ENCODE data around the gene CHRNA1. TPM values are rescaled to one million over a fixed set of nuclear protein-coding genes. Genes with fewer than 3 reads are reported as not detected.
A peak's percentile ranks its signal among the peaks of the same experiment; 100 is the strongest.

CHRNA1 gene
- polyA plus RNA-seq, 4 donors = 0.27 to 0.64 TPM; not detected in 2

- no peak overlapping the region for H3K4me3 ChIP-seq (ENCODE audit: low read depth in 1 of 3, low read length in 3 of 3)
- no peak overlapping the region for H3K27ac ChIP-seq (ENCODE audit: low read depth in 1 of 3, low read length in 2 of 3)
- H3K9me3 ChIP-seq (ENCODE audit: control insufficient read depth in 2 of 2, insufficient read depth in 1 of 2, low read depth in 1 of 2, low read length in 1 of 2) = no peaks in the 10 kb centered on the region
- H3K4me1 ChIP-seq (ENCODE audit: control insufficient read depth in 3 of 3, insufficient read depth in 2 of 3, low read depth in 1 of 3, low read length in 2 of 3) = no peaks in the 10 kb centered on the region
- FAIRE-seq (no peak), DNase-seq (no peak)
- H3K36me3 ChIP-seq (ENCODE audit: control insufficient read depth in 3 of 3, insufficient read depth in 2 of 3, low read depth in 1 of 3, low read length in 3 of 3) = no peaks in the 10 kb centered on the region
- no peaks in the 10 kb centered on the region for H3K27me3 ChIP-seq (ENCODE audit: control insufficient read depth in 3 of 3, insufficient read depth in 3 of 3, low read length in 3 of 3)
- 89 to 93% (median 90%) methylated on average over 5 of the region's 5 CpGs for WGBS, 3 donors
Observed at GRCh38 chr2:174745142-174745541, 19.1 kb downstream of the CHRNA1 start.

GRCh38 chr2:174744111-174744510 is 20.2 kb downstream of the CHRNA1 start:
- H3K9me3 ChIP-seq (ENCODE audit: control insufficient read depth in 2 of 2, insufficient read depth in 1 of 2, low read depth in 1 of 2, low read length in 1 of 2) = no peaks in the 10 kb centered on the region
- WGBS, 3 donors = 83 to 89% (median 89%) methylated on average over 2 of the region's 2 CpGs
- H3K36me3 ChIP-seq (ENCODE audit: control insufficient read depth in 3 of 3, insufficient read depth in 2 of 3, low read depth in 1 of 3, low read length in 3 of 3) = no peaks in the 10 kb centered on the region
- no peaks in the 10 kb centered on the region for H3K27me3 ChIP-seq (ENCODE audit: control insufficient read depth in 3 of 3, insufficient read depth in 3 of 3, low read length in 3 of 3)
- H3K4me3 ChIP-seq (ENCODE audit: low read depth in 1 of 3, low read length in 3 of 3) = no peak overlapping the region
- no peak overlapping the region for H3K27ac ChIP-seq (ENCODE audit: low read depth in 1 of 3, low read length in 2 of 3)
- FAIRE-seq (no peak), DNase-seq (no peak)
- no peaks in the 10 kb centered on the region for H3K4me1 ChIP-seq (ENCODE audit: control insufficient read depth in 3 of 3, insufficient read depth in 2 of 3, low read depth in 1 of 3, low read length in 2 of 3)

- FAIRE-seq (no peak), DNase-seq (no peak)
- Histone ChIP-seq H3K9me3 (ENCODE audit: control insufficient read depth in 2 of 2, insufficient read depth in 1 of 2, low read depth in 1 of 2, low read length in 1 of 2) (no peaks in the 10 kb centered on the region), H3K4me1 (ENCODE audit: control insufficient read depth in 3 of 3, insufficient read depth in 2 of 3, low read depth in 1 of 3, low read length in 2 of 3) (no peaks in the 10 kb centered on the region), H3K4me3 (ENCODE audit: low read depth in 1 of 3, low read length in 3 of 3) (no peak overlapping the region), H3K27ac (ENCODE audit: low read depth in 1 of 3, low read length in 2 of 3) (no peak overlapping the region), H3K36me3 (ENCODE audit: control insufficient read depth in 3 of 3, insufficient read depth in 2 of 3, low read depth in 1 of 3, low read length in 3 of 3) (no peaks in the 10 kb centered on the region), H3K27me3 (ENCODE audit: control insufficient read depth in 3 of 3, insufficient read depth in 3 of 3, low read length in 3 of 3) (peaks cover 0 to 2% (median 0%) of the 10 kb centered on the region in 3 donors)
- 89 to 92% (median 91%) methylated on average over 3 of the region's 3 CpGs for WGBS, 3 donors
Observed at GRCh38 chr2:174740721-174741120, 23.6 kb downstream of the CHRNA1 start.

- no peaks in the 10 kb centered on the region for H3K36me3 ChIP-seq (ENCODE audit: control insufficient read depth in 3 of 3, insufficient read depth in 2 of 3, low read depth in 1 of 3, low read length in 3 of 3)
- peaks cover 0 to 2% (median 0%) of the 10 kb centered on the region in 3 donors for H3K27me3 ChIP-seq (ENCODE audit: control insufficient read depth in 3 of 3, insufficient read depth in 3 of 3, low read length in 3 of 3)
- WGBS, 3 donors = 76 to 81% (median 76%) methylated on average over 4 of the region's 4 CpGs
- DNase-seq = no peak
- H3K27ac ChIP-seq (ENCODE audit: low read depth in 1 of 3, low read length in 2 of 3) = no peak overlapping the region
- no peaks in the 10 kb centered on the region for H3K9me3 ChIP-seq (ENCODE audit: control insufficient read depth in 2 of 2, insufficient read depth in 1 of 2, low read depth in 1 of 2, low read length in 1 of 2)
- H3K4me3 ChIP-seq (ENCODE audit: low read depth in 1 of 3, low read length in 3 of 3) = no peak overlapping the region
- H3K4me1 ChIP-seq (ENCODE audit: control insufficient read depth in 3 of 3, insufficient read depth in 2 of 3, low read depth in 1 of 3, low read length in 2 of 3) = no peaks in the 10 kb centered on the region
- no peak for FAIRE-seq
Observed at GRCh38 chr2:174738841-174739240, 25.4 kb downstream of the CHRNA1 start.

GRCh38 chr2:174731546-174731945 is 32.7 kb downstream of the CHRNA1 start:
- 80 to 86% (median 84%) methylated on average over 7 of the region's 7 CpGs for WGBS, 3 donors
- Histone ChIP-seq H3K4me3 (ENCODE audit: low read depth in 1 of 3, low read length in 3 of 3) (no peak overlapping the region), H3K36me3 (ENCODE audit: control insufficient read depth in 3 of 3, insufficient read depth in 2 of 3, low read depth in 1 of 3, low read length in 3 of 3) (no peaks in the 10 kb centered on the region), H3K4me1 (ENCODE audit: control insufficient read depth in 3 of 3, insufficient read depth in 2 of 3, low read depth in 1 of 3, low read length in 2 of 3) (peaks cover 0 to 6% (median 0%) of the 10 kb centered on the region in 3 donors), H3K27ac (ENCODE audit: low read depth in 1 of 3, low read length in 2 of 3) (no peak overlapping the region), H3K27me3 (ENCODE audit: control insufficient read depth in 3 of 3, insufficient read depth in 3 of 3, low read length in 3 of 3) (peaks cover 0 to 38% (median 6%) of the 10 kb centered on the region in 3 donors), H3K9me3 (ENCODE audit: control insufficient read depth in 2 of 2, insufficient read depth in 1 of 2, low read depth in 1 of 2, low read length in 1 of 2) (no peaks in the 10 kb centered on the region)
- no peak for DNase-seq
- no peak for FAIRE-seq

DNA sequence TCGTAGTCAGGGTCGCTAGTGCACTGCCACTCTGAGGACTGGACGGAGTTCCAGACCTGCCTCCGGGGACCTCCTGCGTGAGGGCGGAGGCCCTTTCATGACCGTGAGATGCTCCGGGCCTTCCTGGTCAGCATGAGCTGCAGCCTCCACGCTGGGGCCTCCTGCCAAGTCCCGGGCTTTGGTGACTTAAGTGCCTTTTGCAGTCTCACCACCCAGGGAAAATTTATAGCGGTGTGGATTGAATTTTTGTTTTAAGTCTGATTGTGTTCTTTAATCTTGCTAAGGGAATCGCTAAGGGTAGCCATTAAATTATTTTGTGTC is 33.6 kb downstream of the CHRNA1 start:
- Histone ChIP-seq H3K27ac (ENCODE audit: low read depth in 1 of 3, low read length in 2 of 3) (no peak overlapping the region), H3K4me3 (ENCODE audit: low read depth in 1 of 3, low read length in 3 of 3) (no peak overlapping the region), H3K4me1 (ENCODE audit: control insufficient read depth in 3 of 3, insufficient read depth in 2 of 3, low read depth in 1 of 3, low read length in 2 of 3) (peaks cover 0 to 6% (median 0%) of the 10 kb centered on the region in 3 donors), H3K36me3 (ENCODE audit: control insufficient read depth in 3 of 3, insufficient read depth in 2 of 3, low read depth in 1 of 3, low read length in 3 of 3) (no peaks in the 10 kb centered on the region), H3K9me3 (ENCODE audit: control insufficient read depth in 2 of 2, insufficient read depth in 1 of 2, low read depth in 1 of 2, low read length in 1 of 2) (no peaks in the 10 kb centered on the region), H3K27me3 (ENCODE audit: control insufficient read depth in 3 of 3, insufficient read depth in 3 of 3, low read length in 3 of 3) (peaks cover 0 to 38% (median 6%) of the 10 kb centered on the region in 3 donors)
- DNase-seq (no peak), FAIRE-seq (no peak)
- WGBS, 3 donors = 79 to 85% (median 82%) methylated on average over 12 of the region's 12 CpGs

- Histone ChIP-seq H3K36me3 (ENCODE audit: control insufficient read depth in 3 of 3, insufficient read depth in 2 of 3, low read depth in 1 of 3, low read length in 3 of 3) (no peaks in the 10 kb centered on the region), H3K27ac (ENCODE audit: low read depth in 1 of 3, low read length in 2 of 3) (no peak overlapping the region), H3K4me1 (ENCODE audit: control insufficient read depth in 3 of 3, insufficient read depth in 2 of 3, low read depth in 1 of 3, low read length in 2 of 3) (peaks cover 0 to 6% (median 0%) of the 10 kb centered on the region in 3 donors), H3K9me3 (ENCODE audit: control insufficient read depth in 2 of 2, insufficient read depth in 1 of 2, low read depth in 1 of 2, low read length in 1 of 2) (no peaks in the 10 kb centered on the region), H3K4me3 (ENCODE audit: low read depth in 1 of 3, low read length in 3 of 3) (peak overlapping the region in 2 of 3 donors; percentile 12 to 33), H3K27me3 (ENCODE audit: control insufficient read depth in 3 of 3, insufficient read depth in 3 of 3, low read length in 3 of 3) (peaks cover 0 to 38% (median 6%) of the 10 kb centered on the region in 3 donors)
- DNase-seq = peak in 1 of 2 donors; percentile 19
- FAIRE-seq = no peak
- 6 to 12% (median 11%) methylated on average over 58 to 59 of the region's 59 CpGs for WGBS, 3 donors
Observed at GRCh38 chr2:174729797-174730697, 34.2 kb downstream of the CHRNA1 start.

DNA sequence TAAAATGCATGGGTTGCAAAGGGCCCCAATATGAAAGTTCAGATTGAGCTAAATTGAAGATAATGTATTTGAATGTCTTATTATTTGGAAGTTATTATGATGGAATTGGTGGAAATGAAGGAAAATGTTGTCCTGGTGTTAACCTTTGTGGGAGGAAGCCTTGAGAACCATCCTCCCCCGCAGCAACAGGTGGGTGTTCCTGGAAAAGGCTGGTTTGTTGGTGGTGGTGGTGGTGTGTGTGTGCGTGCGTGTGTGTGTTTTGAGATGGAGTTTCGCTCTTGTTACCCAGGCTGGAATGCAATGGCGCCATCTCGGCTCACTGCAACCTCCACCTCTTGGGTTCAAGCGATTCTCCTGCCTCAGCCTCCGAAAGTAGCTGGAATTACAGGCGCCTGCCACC is 36.2 kb downstream of the CHRNA1 start:
- Histone ChIP-seq H3K27ac (ENCODE audit: low read depth in 1 of 3, low read length in 2 of 3) (no peak overlapping the region), H3K4me3 (ENCODE audit: low read depth in 1 of 3, low read length in 3 of 3) (no peak overlapping the region), H3K9me3 (ENCODE audit: control insufficient read depth in 2 of 2, insufficient read depth in 1 of 2, low read depth in 1 of 2, low read length in 1 of 2) (no peaks in the 10 kb centered on the region), H3K36me3 (ENCODE audit: control insufficient read depth in 3 of 3, insufficient read depth in 2 of 3, low read depth in 1 of 3, low read length in 3 of 3) (no peaks in the 10 kb centered on the region), H3K4me1 (ENCODE audit: control insufficient read depth in 3 of 3, insufficient read depth in 2 of 3, low read depth in 1 of 3, low read length in 2 of 3) (peaks cover 0 to 6% (median 0%) of the 10 kb centered on the region in 3 donors), H3K27me3 (ENCODE audit: control insufficient read depth in 3 of 3, insufficient read depth in 3 of 3, low read length in 3 of 3) (peaks cover 0 to 38% (median 6%) of the 10 kb centered on the region in 3 donors)
- 95 to 97% (median 96%) methylated on average over 9 of the region's 9 CpGs for WGBS, 3 donors
- DNase-seq (no peak), FAIRE-seq (no peak)

Data from small intestine (tissue), 7 donors.